Measurements from ENCODE around the gene TMEM82.
A peak's percentile ranks its signal among the peaks of the same experiment; 100 is the strongest.

GRCh38 chr1:15744122-15744679 lies 1.9 kb downstream of the TMEM82 start:
- no peak for TF ChIP-seq POLR2A (IDR thresholded peaks at IDR 0.05)
- peak in 1 of 3 donors; percentile 47 for TF ChIP-seq POLR2AphosphoS5 (IDR thresholded peaks at IDR 0.05)

Data from spleen (tissue), 3 donors.